Brain microvascular endothelial cell (primary cell): ENCODE data around the gene TEX30.
A peak's percentile ranks its signal among the peaks of the same experiment; 100 is the strongest.

ENCODE experiments used
- DNase-seq: peaks from one replicate; pipeline ENCODE4 v3.0.0-alpha.2; 2020
- H3K27ac ChIP-seq: fragments of 250-450 bp; sonication (Bioruptor Pico); 2 replicates; pipeline ENCODE4 v1.5.1; 2020; ENCODE audit warnings: mild to moderate bottlenecking, moderate library complexity
- H3K27me3 ChIP-seq: fragments of 250-450 bp; sonication (Bioruptor Pico); replicated peaks from 2 replicates; pipeline ENCODE4 v1.5.1; 2020; ENCODE audit warnings: mild to moderate bottlenecking
- H3K36me3 ChIP-seq: fragments of 250-450 bp; sonication (Bioruptor Pico); replicated peaks from 2 replicates; pipeline ENCODE4 v1.5.1; 2020; ENCODE audit warnings: mild to moderate bottlenecking
- H3K4me3 ChIP-seq: 2 replicates; pipeline ENCODE4 v1.5.1; 2011; ENCODE audit warnings: low read depth, mild to moderate bottlenecking, control low read depth, low read length, moderate library complexity
- CTCF ChIP-seq: IDR thresholded peaks from 2 replicates; pipeline ENCODE4 v1.5.1; 2011; ENCODE audit warnings: low read depth, mild to moderate bottlenecking, moderate library complexity, low read length, control low read depth, inconsistent platforms; ENCODE audit errors: missing control alignments
- in situ Hi-C: cut with HindIII; loops from 2 replicates; pipeline ENCODE4 v1.10.0; 2017; ENCODE audit warnings: low sequenced_read_pairs, low pct_ligation_motif_present

The TEX30 gene

GRCh38 chr13:102814025-102814607 lies 40.5 kb upstream of the TEX30 start:
- Histone ChIP-seq H3K4me3 (no peak overlapping the region), H3K27ac (no peak overlapping the region), H3K36me3 (peaks cover 3% of the 10 kb centered on the region), H3K27me3 (no peaks in the 10 kb centered on the region)
- no peak for DNase-seq
- in situ Hi-C loops: no loop called here
- no peak for TF ChIP-seq CTCF

GRCh38 chr13:102812611-102813287 lies 39.2 kb upstream of the TEX30 start:
- peak; percentile 16 for DNase-seq
- Histone ChIP-seq H3K27ac (no peak overlapping the region), H3K27me3 (no peaks in the 10 kb centered on the region), H3K4me3 (no peak overlapping the region), H3K36me3 (peaks cover 3% of the 10 kb centered on the region)
- TF ChIP-seq CTCF: no peak
- in situ Hi-C loops: no loop called here

GRCh38 chr13:102807699-102808098 lies 34.1 kb upstream of the TEX30 start:
- DNase-seq: no peak
- peaks cover 3% of the 10 kb centered on the region for H3K36me3 ChIP-seq

GRCh38 chr13:102805680-102806079 lies 32.1 kb upstream of the TEX30 start:
- Histone ChIP-seq H3K4me3 (no peak overlapping the region), H3K36me3 (peaks cover 3% of the 10 kb centered on the region), H3K27ac (no peak overlapping the region), H3K27me3 (no peaks in the 10 kb centered on the region)
- TF ChIP-seq CTCF: no peak
- in situ Hi-C loops: no loop called here
- DNase-seq: no peak

More at GRCh38 chr13:102807699-102808098, 34.1 kb upstream of the TEX30 start:
- Histone ChIP-seq H3K27me3 (no peaks in the 10 kb centered on the region), H3K27ac (no peak overlapping the region), H3K4me3 (no peak overlapping the region)
- no peak for TF ChIP-seq CTCF
- in situ Hi-C loops: no loop called here

GRCh38 chr13:102800145-102801041 lies 26.8 kb upstream of the TEX30 start:
- Histone ChIP-seq H3K27me3 (no peaks in the 10 kb centered on the region), H3K4me3 (peak overlapping the region; percentile 91), H3K36me3 (no peaks in the 10 kb centered on the region), H3K27ac (peak overlapping the region; percentile 53)
- TF ChIP-seq CTCF: peak; percentile 85
- DNase-seq: peak; percentile 57
- in situ Hi-C loops: no loop called here
